Cortex of kidney (tissue), 1 donor: ENCODE measurements around the gene FBRSL1.
"Not testable (repeated sequence)": the region's sequence is repeated elsewhere in the genome, so short reads cannot be mapped to it uniquely, and the experiment has no call there.

ENCODE experiments used
- DNase-seq: peaks from one replicate; lab custom pipeline; 2025; lab: John Stamatoyannopoulos, UW

The FBRSL1 gene

GRCh38 chr12:132453361-132454192 is 36.4 kb upstream of the FBRSL1 start:
- no peak for DNase-seq

- DNase-seq, result no peak
These were observed 35.6 kb upstream of the FBRSL1 start for GRCh38 chr12:132454193-132454932.

DNA sequence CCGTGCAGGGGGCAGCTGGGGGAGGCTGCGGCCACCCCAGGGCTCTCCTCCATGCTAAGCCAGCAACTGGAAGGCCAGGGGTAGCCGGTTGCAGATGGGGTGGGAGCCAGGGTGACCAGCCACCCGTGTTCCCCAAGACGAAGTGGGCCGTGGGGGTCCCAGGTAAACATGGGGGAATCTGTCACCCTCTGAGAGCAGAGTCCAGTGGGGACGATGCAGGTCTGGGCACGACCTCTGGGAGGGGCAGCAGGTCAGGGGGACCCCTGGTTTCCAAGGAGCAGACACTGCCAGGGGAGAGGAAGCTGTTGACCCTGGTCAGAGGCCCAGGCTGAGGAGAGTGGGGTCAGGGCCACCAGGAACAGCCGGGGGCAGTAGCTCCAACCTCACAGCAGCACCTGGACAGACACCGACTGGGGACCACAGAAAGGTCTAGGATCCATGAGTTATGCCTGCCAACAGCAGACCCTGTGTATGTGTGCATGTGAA is 35.0 kb upstream of the FBRSL1 start:
- DNase-seq, result no peak

DNA sequence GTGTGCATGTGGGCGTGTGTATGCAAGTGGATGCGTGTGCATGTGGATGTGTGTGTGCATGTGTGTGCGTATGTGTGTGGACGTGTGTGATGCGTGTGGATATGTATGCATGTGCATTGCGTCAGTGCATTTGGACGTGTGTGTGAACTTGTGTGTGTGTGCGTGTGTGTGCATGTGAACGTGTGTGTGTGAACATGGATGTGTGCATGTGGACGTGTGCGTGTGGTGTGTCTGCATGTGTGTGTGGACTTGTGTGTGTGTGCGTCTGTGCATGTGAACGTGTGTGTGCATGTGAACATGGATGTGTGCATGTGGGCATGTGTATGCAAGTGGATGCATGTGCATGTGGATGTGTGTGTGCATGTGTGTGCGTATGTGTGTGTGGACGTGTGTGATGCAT is 34.4 kb upstream of the FBRSL1 start:
- no peak for DNase-seq

DNA sequence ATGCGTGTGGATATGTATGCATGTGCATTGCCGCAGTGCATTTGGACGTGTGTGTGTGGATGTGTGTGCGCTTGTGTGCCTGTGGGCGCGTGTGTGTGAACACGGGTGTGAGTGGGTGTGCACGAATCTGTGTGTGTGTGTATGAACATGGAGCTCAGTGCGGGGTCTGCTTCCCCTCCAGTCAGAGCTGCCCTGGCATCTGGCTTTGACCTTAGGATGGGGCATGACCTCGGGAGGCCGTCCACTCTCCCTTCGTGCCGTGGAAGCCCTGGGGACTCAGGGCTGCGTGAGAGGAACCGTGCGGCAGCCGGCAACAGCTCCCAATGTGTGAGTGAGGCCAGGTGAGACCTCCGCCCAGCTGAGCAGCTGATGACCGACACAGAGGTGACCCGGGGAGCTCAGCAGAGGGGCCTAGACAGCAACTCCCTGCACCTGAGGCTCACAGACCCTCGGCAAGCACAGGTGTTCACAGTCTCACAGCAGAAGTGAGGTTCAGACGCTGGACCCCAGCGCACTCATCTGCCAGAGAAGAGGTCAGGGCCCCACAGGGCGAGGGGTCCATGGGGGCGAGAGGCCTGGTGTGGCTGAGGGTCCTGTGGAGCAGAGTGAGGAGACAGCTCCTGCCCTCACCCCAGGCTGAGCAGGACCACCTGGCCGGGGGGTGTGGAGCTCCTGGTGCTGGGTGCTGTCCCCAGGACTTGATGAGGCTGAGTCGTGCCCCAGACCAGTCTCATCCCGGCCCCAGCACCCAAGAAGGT is 33.6 kb upstream of the FBRSL1 start:
- no peak for DNase-seq

GRCh38 chr12:132456944-132457495 is 32.9 kb upstream of the FBRSL1 start:
- DNase-seq, result no peak

DNA sequence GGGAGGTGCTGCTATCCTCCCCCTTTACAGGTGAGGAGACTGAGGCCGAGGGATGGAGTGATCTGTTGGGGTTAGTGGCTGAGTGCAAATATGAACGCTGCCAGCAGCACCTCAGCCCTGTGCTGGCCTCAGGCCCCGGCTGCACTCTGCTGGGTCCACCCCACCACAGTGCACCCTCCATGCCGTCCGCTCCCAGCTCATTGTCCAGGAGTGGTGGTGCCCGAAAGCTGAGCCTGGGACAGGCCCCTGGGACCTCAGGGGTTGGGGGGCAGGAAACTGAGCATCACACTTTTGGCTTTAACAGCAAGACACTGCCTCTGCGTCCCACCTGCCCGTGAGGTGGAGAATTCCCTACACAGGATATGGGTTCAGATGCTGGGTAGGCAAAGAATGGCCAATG is 31.5 kb upstream of the FBRSL1 start:
- DNase-seq, result no peak

GRCh38 chr12:132458846-132459641 is 30.9 kb upstream of the FBRSL1 start:
- DNase-seq, result no peak

DNA sequence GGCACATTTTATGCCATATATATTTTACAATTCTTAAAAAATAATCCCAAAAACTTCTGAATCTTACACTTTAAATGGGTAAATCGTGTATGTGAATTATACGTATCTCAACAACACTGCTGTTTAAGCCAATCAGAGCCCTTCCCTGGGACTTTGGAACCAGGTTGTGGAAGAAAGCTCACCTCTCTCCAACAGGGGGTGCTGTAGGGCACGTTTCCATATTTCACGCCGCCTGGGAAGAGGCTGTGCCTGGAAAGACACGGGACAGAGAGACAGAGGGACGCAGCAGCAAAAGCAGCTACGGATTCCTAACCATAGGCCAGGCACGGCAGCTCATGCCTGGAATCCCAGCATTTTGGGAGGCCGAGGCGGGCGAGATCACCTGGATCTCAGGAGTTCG is 29.4 kb upstream of the FBRSL1 start:
- DNase-seq, result no peak

GRCh38 chr12:132461526-132461925 is 28.4 kb upstream of the FBRSL1 start:
- DNase-seq, result no peak

DNA sequence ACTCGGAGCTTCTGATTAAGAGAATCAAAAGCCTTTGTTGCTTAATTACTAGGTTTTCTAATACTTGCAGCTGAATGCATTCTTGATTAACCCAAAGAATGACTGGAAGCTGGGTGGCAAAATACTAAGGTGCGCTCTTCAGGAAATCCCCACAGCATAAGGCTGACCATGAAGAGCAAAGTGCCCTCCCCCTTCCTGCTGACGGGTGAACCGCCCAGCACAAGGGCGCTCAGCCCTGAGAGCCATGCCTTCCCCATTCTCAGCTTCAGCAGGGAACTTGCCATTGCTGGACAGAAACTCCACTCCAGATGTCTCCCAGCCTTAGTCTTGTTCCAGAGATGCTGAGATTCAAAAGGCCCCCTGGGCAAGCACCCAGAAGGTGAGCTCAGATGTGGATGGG is 27.2 kb upstream of the FBRSL1 start:
- DNase-seq, result no peak

DNA sequence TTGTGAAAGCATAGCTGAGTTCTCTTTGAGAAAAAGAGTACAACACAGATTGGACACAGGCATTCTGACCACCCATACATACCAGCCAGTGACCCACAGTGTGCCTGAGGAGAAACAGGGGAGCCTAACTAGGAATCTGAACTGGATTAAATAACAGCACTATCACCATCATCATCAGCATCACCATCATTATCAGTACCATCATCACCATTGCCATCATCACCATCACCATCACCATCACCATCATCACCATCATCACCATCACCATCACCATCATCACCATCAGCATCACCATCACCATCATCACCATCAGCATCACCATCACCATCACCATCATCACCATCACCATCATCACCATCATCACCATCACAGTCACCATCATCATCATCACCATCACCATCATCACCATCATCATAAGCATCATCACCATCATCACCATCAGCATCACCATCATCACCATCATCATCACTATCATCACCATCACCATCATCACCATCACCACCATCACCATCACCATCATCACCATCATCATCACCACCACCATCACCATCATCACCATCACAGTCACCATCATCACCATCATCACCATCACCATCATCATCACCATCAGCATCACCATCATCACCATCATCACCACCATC is 26.5 kb upstream of the FBRSL1 start:
- DNase-seq, result not testable (repeated sequence)

- not testable (repeated sequence) for DNase-seq
These were observed 25.6 kb upstream of the FBRSL1 start for GRCh38 chr12:132464304-132464703.

GRCh38 chr12:132464820-132465219 is 25.1 kb upstream of the FBRSL1 start:
- DNase-seq, result no peak

GRCh38 chr12:132465269-132466190 is 24.4 kb upstream of the FBRSL1 start:
- DNase-seq, result no peak

GRCh38 chr12:132466241-132467201 is 23.4 kb upstream of the FBRSL1 start:
- no peak for DNase-seq

DNA sequence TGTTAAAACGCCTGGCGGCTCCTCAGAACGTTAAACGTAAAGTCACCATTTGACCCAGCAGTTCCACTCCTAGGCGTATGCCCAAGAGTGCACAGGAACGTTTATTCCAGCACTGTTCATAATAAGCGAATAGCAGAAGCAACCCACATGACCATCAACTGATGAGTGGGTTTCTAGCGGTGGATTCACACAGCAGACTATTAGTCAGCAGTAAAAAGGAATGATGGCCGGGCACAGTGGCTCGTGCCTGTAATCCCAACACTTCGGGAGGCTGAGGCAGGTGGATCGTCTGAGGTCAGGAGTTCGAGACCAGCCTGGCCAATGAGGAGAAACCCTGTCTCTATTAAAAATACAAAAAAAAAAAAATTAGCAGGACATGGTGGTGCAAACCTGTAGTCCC is 22.4 kb upstream of the FBRSL1 start:
- no peak for DNase-seq

- DNase-seq, result no peak
These were observed 20.5 kb upstream of the FBRSL1 start for GRCh38 chr12:132469423-132469822.

GRCh38 chr12:132470397-132470796 is 19.6 kb upstream of the FBRSL1 start:
- DNase-seq, result no peak
